ENCODE data around the gene RNF212.

DNA sequence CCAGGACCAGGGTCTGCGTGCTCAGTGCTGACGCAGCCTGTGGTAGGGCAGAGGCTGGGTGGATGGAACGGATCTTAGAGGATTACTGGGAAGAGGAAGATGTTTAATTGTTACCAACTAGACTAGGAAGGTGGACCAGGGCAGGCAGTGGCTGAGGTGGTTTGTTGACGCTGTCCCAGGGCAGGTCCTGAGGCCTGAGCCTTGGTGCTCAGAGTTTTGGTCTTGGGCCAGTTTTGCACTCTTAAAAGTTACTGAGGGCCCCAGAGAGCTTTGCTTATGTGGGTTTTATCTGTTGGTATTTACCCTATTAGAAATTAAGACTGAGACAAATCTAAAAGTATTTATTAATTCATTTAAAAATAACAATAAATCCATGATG is 20.4 kb downstream of the RNF212 start:
- no peak for TF ChIP-seq CTCF (IDR thresholded peaks at IDR 0.05)
- no peak for TF ChIP-seq EP300 (IDR thresholded peaks at IDR 0.05)
- TF ChIP-seq POLR2AphosphoS5 (IDR thresholded peaks at IDR 0.05) = no peak

Measured in stomach (tissue), 4 donors.